HepG2 (cell line): ENCODE data around the gene BEST2. TPM values are rescaled to one million over a fixed set of nuclear protein-coding genes. Genes with fewer than 3 reads are reported as not detected.

Experiments
- ATF1 ChIP-seq: IDR thresholded peaks from 2 replicates; pipeline ENCODE4 v1.6.1; 2016; ENCODE audit warnings: mild to moderate bottlenecking, control low read depth
- MAFG ChIP-seq: sonication (generic); formaldehyde crosslinking; IDR thresholded peaks from 2 replicates; pipeline ENCODE4 v1.5.1; 2020; ENCODE audit warnings: mild to moderate bottlenecking, missing genetic modification reagents
- PHF8 ChIP-seq: sonication (generic); formaldehyde crosslinking; IDR thresholded peaks from 2 replicates; pipeline ENCODE4 v1.5.0; 2020; ENCODE audit warnings: missing genetic modification reagents
- PRPF4 ChIP-seq: fragments of 200-400 bp; formaldehyde crosslinking; IDR thresholded peaks from 2 replicates; pipeline ENCODE4 v1.6.1; 2016; ENCODE audit warnings: low read length, low read depth; ENCODE audit not compliant: poor library complexity, severe bottlenecking
- RBFOX2 ChIP-seq: fragments of 200-400 bp; formaldehyde crosslinking; IDR thresholded peaks from 2 replicates; pipeline ENCODE4 v1.6.1; 2017; ENCODE audit warnings: low read depth, mild to moderate bottlenecking, low read length
- RNF2 ChIP-seq: fragments of 450-650 bp; conservative IDR thresholded peaks from 2 replicates; pipeline ENCODE4 v1.6.1; 2016; ENCODE audit warnings: low read depth
- SMAD9 ChIP-seq: sonication (generic); formaldehyde crosslinking; IDR thresholded peaks from 2 replicates; pipeline ENCODE4 v1.5.1; 2020; ENCODE audit warnings: mild to moderate bottlenecking, missing genetic modification reagents
- SRSF9 ChIP-seq: fragments of 200-400 bp; formaldehyde crosslinking; IDR thresholded peaks from 2 replicates; pipeline ENCODE4 v1.6.1; 2018; ENCODE audit warnings: borderline replicate concordance, mild to moderate bottlenecking, low read depth, low read length; ENCODE audit not compliant: insufficient read depth, poor library complexity, severe bottlenecking
- ZNF142 ChIP-seq: sonication (generic); formaldehyde crosslinking; IDR thresholded peaks from 2 replicates; pipeline ENCODE4 v1.4.0; 2020; ENCODE audit warnings: missing genetic modification reagents
- ZNF33B ChIP-seq: sonication (generic); formaldehyde crosslinking; IDR thresholded peaks from 2 replicates; pipeline ENCODE4 v1.5.1; 2020; ENCODE audit warnings: mild to moderate bottlenecking, missing genetic modification reagents
- ZNF543 ChIP-seq: sonication (generic); formaldehyde crosslinking; IDR thresholded peaks from 2 replicates; pipeline ENCODE4 v1.4.0; 2020; ENCODE audit warnings: mild to moderate bottlenecking, missing genetic modification reagents
- ZNF576 ChIP-seq: sonication (generic); formaldehyde crosslinking; IDR thresholded peaks from 2 replicates; pipeline ENCODE4 v1.4.0; 2020; ENCODE audit warnings: mild to moderate bottlenecking, missing genetic modification reagents
- ZNF704 ChIP-seq: sonication (generic); formaldehyde crosslinking; IDR thresholded peaks from 2 replicates; pipeline ENCODE4 v1.8.1; 2023; ENCODE audit warnings: mild to moderate bottlenecking, inconsistent platforms, moderate library complexity, missing genetic modification reagents, borderline replicate concordance
- ZSCAN21 ChIP-seq: sonication (generic); formaldehyde crosslinking; IDR thresholded peaks from 2 replicates; pipeline ENCODE4 v1.8.0; 2022; ENCODE audit warnings: mild to moderate bottlenecking, missing genetic modification reagents, moderate library complexity, borderline replicate concordance
- polyA plus RNA-seq, 8 experiments: library from polyadenylated mRNA; depleted of rRNA in 3 of 8; stranded (reverse) in 7 of 8; unstranded in 1 of 8; fragments of >200 nt; fragmentation: Illumina TruSeq in 4 of 8; extraction: Trizol in 4 of 8; gene quantifications; 2 replicates each; pipeline versions ENCODE4 v1.2.1 to v1.2.3, GENCODE V29; 2011 to 2016; ENCODE audit warnings: low read depth in 4 of 8, missing spikeins in 1 of 8, mixed read lengths in 1 of 8; ENCODE audit not compliant: insufficient read depth in 1 of 8
- total RNA-seq, 5 experiments: library from RNA; depleted of rRNA; stranded (reverse); fragments of >200 nt; fragmentation: Illumina TruSeq; extraction: Trizol; gene quantifications; 2 replicates each; pipeline ENCODE4 v1.2.3, GENCODE V29; 2016; ENCODE audit warnings: low read depth in 1 of 5
- TF ChIP-seq, protein P1 (sequence below): sonication (generic); formaldehyde crosslinking; IDR thresholded peaks from 2 replicates; pipeline ENCODE4 v1.5.1; 2020; ENCODE audit warnings: mild to moderate bottlenecking, missing genetic modification reagents, moderate library complexity
- TF ChIP-seq, protein P2 (sequence below): fragments of 450-650 bp; IDR thresholded peaks from 2 replicates; pipeline ENCODE4 v1.6.1; 2016

The BEST2 gene
- total and polyA plus RNA-seq, 2 of the 13 experiments (the other 11 are each of a cell fraction or from before 2014, with no cell fraction given) = not detected

DNA sequence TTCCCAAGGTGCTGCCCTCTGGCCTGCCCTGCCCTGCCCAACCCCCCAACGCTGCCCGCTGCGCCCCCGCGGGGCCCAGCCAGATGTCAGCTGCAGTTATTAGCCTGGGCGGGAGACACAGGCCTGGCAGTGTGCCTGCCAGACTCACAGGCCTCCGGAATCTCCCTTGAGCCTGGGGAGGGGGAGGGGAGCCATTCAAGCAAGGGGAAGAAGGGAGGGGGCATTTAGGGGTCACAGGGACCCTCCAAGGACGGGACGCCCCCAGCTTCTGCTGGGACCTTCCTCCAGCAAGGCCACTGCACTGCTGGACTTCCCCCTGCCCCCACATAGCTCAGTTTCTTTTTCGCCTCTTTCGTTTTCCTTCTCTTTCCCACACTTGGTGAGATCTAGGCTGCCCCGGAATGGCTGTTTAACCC is 37.1 kb downstream of the BEST2 start (continued):
- TF ChIP-seq, protein P1, sequence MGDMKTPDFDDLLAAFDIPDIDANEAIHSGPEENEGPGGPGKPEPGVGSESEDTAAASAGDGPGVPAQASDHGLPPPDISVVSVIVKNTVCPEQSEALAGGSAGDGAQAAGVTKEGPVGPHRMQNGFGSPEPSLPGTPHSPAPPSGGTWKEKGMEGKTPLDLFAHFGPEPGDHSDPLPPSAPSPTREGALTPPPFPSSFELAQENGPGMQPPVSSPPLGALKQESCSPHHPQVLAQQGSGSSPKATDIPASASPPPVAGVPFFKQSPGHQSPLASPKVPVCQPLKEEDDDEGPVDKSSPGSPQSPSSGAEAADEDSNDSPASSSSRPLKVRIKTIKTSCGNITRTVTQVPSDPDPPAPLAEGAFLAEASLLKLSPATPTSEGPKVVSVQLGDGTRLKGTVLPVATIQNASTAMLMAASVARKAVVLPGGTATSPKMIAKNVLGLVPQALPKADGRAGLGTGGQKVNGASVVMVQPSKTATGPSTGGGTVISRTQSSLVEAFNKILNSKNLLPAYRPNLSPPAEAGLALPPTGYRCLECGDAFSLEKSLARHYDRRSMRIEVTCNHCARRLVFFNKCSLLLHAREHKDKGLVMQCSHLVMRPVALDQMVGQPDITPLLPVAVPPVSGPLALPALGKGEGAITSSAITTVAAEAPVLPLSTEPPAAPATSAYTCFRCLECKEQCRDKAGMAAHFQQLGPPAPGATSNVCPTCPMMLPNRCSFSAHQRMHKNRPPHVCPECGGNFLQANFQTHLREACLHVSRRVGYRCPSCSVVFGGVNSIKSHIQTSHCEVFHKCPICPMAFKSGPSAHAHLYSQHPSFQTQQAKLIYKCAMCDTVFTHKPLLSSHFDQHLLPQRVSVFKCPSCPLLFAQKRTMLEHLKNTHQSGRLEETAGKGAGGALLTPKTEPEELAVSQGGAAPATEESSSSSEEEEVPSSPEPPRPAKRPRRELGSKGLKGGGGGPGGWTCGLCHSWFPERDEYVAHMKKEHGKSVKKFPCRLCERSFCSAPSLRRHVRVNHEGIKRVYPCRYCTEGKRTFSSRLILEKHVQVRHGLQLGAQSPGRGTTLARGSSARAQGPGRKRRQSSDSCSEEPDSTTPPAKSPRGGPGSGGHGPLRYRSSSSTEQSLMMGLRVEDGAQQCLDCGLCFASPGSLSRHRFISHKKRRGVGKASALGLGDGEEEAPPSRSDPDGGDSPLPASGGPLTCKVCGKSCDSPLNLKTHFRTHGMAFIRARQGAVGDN (CRISPR knock-in tag) = peak; percentile 72
- TF ChIP-seq ZNF576 (CRISPR knock-in tag) = no peak
- TF ChIP-seq ZNF704 (CRISPR knock-in tag) = no peak
- TF ChIP-seq ZSCAN21 (CRISPR knock-in tag) = 0 out of 2 replicates have a peak, but pooled peaks have one; percentile 37
- no peak for TF ChIP-seq SRSF9
- no peak for TF ChIP-seq ZNF543
- TF ChIP-seq ZNF33B (CRISPR knock-in tag) = no peak
- TF ChIP-seq PHF8 (CRISPR knock-in tag) = peak; percentile 33; the same call in 1 of the 2 replicates
- TF ChIP-seq MAFG (CRISPR knock-in tag) = no peak
- 0 out of 2 replicates have a peak, but pooled peaks have one; percentile 38 for TF ChIP-seq RBFOX2
- TF ChIP-seq PRPF4 = peak; percentile 48
- TF ChIP-seq, protein P2, sequence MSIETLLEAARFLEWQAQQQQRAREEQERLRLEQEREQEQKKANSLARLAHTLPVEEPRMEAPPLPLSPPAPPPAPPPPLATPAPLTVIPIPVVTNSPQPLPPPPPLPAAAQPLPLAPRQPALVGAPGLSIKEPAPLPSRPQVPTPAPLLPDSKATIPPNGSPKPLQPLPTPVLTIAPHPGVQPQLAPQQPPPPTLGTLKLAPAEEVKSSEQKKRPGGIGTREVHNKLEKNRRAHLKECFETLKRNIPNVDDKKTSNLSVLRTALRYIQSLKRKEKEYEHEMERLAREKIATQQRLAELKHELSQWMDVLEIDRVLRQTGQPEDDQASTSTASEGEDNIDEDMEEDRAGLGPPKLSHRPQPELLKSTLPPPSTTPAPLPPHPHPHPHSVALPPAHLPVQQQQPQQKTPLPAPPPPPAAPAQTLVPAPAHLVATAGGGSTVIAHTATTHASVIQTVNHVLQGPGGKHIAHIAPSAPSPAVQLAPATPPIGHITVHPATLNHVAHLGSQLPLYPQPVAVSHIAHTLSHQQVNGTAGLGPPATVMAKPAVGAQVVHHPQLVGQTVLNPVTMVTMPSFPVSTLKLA = no peak
- no peak for TF ChIP-seq SMAD9 (CRISPR knock-in tag)
- no peak for TF ChIP-seq ATF1 (CRISPR knock-in tag)
- no peak for TF ChIP-seq RNF2
- no peak for TF ChIP-seq ZNF142 (CRISPR knock-in tag)
